DOHH2 (cell line): ENCODE results near the gene BRINP2.
"Not testable (repeated sequence)": the region's sequence is repeated elsewhere in the genome, so short reads cannot be mapped to it uniquely, and the experiment has no call there.

Experiments used
- H3F3A ChIP-seq: fragments of 200-600 bp; sonication (generic), shearing (Covaris generic); 2 replicates; pipeline ENCODE4 v1.6.0; 2016; ENCODE audit warnings: antibody characterized with exemption, mild to moderate bottlenecking; ENCODE audit not compliant: control insufficient read depth, insufficient read depth
- H3K27ac ChIP-seq: fragments of 200-600 bp; sonication (generic); 2 replicates; pipeline ENCODE4 v1.5.1; 2014; ENCODE audit warnings: low read depth, mild to moderate bottlenecking, low read length, moderate library complexity
- H3K27me3 ChIP-seq: fragments of 200-600 bp; sonication (generic); 2 replicates; pipeline ENCODE4 v1.6.1; 2014; ENCODE audit warnings: mild to moderate bottlenecking, low read length, mixed read lengths; ENCODE audit not compliant: control insufficient read depth
- H3K36me3 ChIP-seq: fragments of 200-600 bp; sonication (generic); 2 replicates; pipeline ENCODE4 v1.6.1; 2014; ENCODE audit warnings: mild to moderate bottlenecking, low read length, moderate library complexity, mixed read lengths; ENCODE audit not compliant: control insufficient read depth
- H3K4me1 ChIP-seq: fragments of 200-600 bp; sonication (generic); 2 replicates; pipeline ENCODE4 v1.6.1; 2014; ENCODE audit warnings: mild to moderate bottlenecking, low read length, mixed read lengths; ENCODE audit not compliant: control insufficient read depth
- H3K4me2 ChIP-seq: fragments of 200-600 bp; sonication (generic); 2 replicates; pipeline ENCODE4 v1.6.0; 2014; ENCODE audit warnings: mild to moderate bottlenecking, low read length, moderate library complexity
- H3K4me3 ChIP-seq: fragments of 200-600 bp; sonication (generic); 2 replicates; pipeline ENCODE4 v1.5.1; 2014; ENCODE audit warnings: mild to moderate bottlenecking, low read length, mixed read lengths
- H3K79me2 ChIP-seq: fragments of 200-600 bp; sonication (generic); 2 replicates; pipeline ENCODE4 v1.6.1; 2014; ENCODE audit warnings: mild to moderate bottlenecking, low read length, mixed read lengths; ENCODE audit not compliant: control insufficient read depth
- H3K9me2 ChIP-seq: fragments of 200-600 bp; sonication (generic); replicated peaks from 2 replicates; pipeline ENCODE4 v1.6.1; 2014; ENCODE audit warnings: mild to moderate bottlenecking, low read length, mixed read lengths; ENCODE audit not compliant: control insufficient read depth
- H3K9me3 ChIP-seq: fragments of 200-600 bp; sonication (generic); 2 replicates; pipeline ENCODE4 v1.6.1; 2014; ENCODE audit warnings: antibody characterized with exemption, low read length, mixed read lengths; ENCODE audit not compliant: control insufficient read depth, insufficient read depth
- H4K20me1 ChIP-seq: fragments of 200-600 bp; sonication (generic); 2 replicates; pipeline ENCODE4 v1.6.0; 2014; ENCODE audit warnings: low read depth, mild to moderate bottlenecking, antibody characterized with exemption, low read length, moderate library complexity; ENCODE audit not compliant: control insufficient read depth, insufficient read depth
- CTCF ChIP-seq: fragments of 200-600 bp; sonication (generic); IDR thresholded peaks from one replicate; pipeline ENCODE4 v1.5.1; 2014; ENCODE audit warnings: antibody characterized with exemption, mild to moderate bottlenecking, low read depth, low read length; ENCODE audit not compliant: poor library complexity, severe bottlenecking
- EZH2phosphoT487 ChIP-seq: fragments of 200-600 bp; sonication (generic); IDR thresholded peaks from 2 replicates; pipeline ENCODE4 v1.6.1; 2017; ENCODE audit warnings: borderline replicate concordance, mild to moderate bottlenecking, antibody characterized with exemption, low read length, moderate library complexity, mixed read lengths

The BRINP2 gene

DNA sequence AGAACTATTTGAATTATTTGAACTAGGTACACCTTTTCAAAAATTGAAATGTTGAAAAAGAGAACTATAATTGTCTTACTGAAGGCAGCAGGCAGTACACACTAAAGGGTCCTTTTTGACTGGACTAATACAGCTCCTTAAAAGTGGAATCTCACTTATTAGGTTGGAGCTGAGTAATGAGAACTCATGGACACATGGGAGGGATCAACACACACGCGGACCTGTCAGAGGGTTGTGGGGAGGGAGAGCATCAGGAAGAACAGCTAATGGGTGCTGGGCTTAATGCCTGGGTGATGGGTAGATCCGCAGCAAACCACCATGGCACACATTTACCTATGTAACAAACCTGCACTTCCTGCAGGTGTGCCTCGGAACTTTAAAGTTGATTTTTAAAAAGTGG is 145.0 kb downstream of the BRINP2 start:
- no peaks in the 10 kb centered on the region for H4K20me1 ChIP-seq
- H3K4me1 ChIP-seq: peaks cover 7% of the 10 kb centered on the region
- H3K27ac ChIP-seq: no peak overlapping the region
- no peaks in the 10 kb centered on the region for H3K9me2 ChIP-seq
- no peak overlapping the region for H3K4me3 ChIP-seq
- H3F3A ChIP-seq: no peaks in the 10 kb centered on the region
- no peaks in the 10 kb centered on the region for H3K27me3 ChIP-seq
- H3K9me3 ChIP-seq: no peaks in the 10 kb centered on the region
- no peak overlapping the region for H3K4me2 ChIP-seq
- TF ChIP-seq EZH2phosphoT487 (no peak), CTCF (no peak)
- H3K36me3 ChIP-seq: no peaks in the 10 kb centered on the region
- no peaks in the 10 kb centered on the region for H3K79me2 ChIP-seq

DNA sequence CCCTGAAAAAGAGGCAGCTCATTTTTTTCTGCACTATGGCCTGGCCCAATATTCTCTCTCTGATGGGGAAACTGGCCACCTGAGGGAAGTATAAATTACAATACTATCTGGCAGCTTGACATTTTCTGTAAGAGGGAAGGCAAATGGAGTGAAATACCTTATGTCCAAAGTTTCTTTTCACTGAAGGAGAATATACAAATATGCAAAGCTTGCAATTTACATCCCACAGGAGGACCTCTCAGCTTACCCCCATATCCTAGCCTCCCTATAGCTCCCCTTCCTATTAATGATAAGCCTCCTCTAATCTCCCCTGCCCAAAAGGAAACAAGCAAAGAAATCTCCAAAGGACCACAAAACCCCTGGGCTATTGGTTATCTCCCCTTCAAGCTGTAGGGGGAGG is 150.7 kb downstream of the BRINP2 start:
- H3K4me2 ChIP-seq, H3K27me3 ChIP-seq, H3K27ac ChIP-seq, H3K9me2 ChIP-seq, H4K20me1 ChIP-seq, H3K36me3 ChIP-seq, H3K4me3 ChIP-seq, H3K4me1 ChIP-seq, H3K9me3 ChIP-seq, H3F3A ChIP-seq, H3K79me2 ChIP-seq: not testable (repeated sequence)

DNA sequence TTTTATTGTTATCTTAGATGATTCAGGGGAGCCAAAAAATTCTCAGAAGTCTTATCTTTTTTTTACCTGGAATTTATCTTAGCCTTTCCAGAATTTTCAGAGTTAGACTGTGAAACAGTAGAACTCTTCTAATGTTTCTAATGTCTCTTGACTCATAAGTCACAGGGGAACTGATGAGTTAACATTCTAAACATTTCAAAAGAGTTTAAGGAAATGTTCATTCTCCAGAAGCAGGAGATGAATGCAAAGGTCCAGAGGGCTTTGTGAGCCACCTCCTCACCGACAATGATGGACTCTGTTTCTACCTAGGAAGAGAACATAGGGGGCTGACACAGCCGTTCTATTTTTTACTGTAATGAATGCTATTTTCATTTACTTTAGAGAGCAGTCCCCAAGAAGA is 157.5 kb downstream of the BRINP2 start:
- H4K20me1 ChIP-seq: no peaks in the 10 kb centered on the region
- no peaks in the 10 kb centered on the region for H3K9me3 ChIP-seq
- H3K4me2 ChIP-seq: no peak overlapping the region
- TF ChIP-seq CTCF (no peak), EZH2phosphoT487 (no peak)
- H3K27ac ChIP-seq: no peak overlapping the region
- H3K4me1 ChIP-seq: no peaks in the 10 kb centered on the region
- H3K79me2 ChIP-seq: no peaks in the 10 kb centered on the region
- no peaks in the 10 kb centered on the region for H3F3A ChIP-seq
- no peak overlapping the region for H3K4me3 ChIP-seq
- H3K9me2 ChIP-seq: no peaks in the 10 kb centered on the region
- H3K27me3 ChIP-seq: no peaks in the 10 kb centered on the region
- H3K36me3 ChIP-seq: no peaks in the 10 kb centered on the region

- Histone ChIP-seq H3K9me3 (no peaks in the 10 kb centered on the region), H3K4me2 (no peak overlapping the region), H3K27me3 (no peaks in the 10 kb centered on the region), H4K20me1 (no peaks in the 10 kb centered on the region), H3K4me3 (no peak overlapping the region), H3K4me1 (no peaks in the 10 kb centered on the region), H3K27ac (no peak overlapping the region), H3K9me2 (no peaks in the 10 kb centered on the region), H3K79me2 (no peaks in the 10 kb centered on the region), H3K36me3 (no peaks in the 10 kb centered on the region), H3F3A (no peaks in the 10 kb centered on the region)
- TF ChIP-seq EZH2phosphoT487: no peak
- TF ChIP-seq CTCF: no peak
Measured at GRCh38 chr1:177329871-177330270, 159.1 kb downstream of the BRINP2 start.
